Calu3 (cell line): ENCODE data around the gene C7orf33. TPM values are rescaled to one million over a fixed set of nuclear protein-coding genes. Genes with fewer than 3 reads are reported as not detected.

Source experiments
- BruUV-seq: library from RNA; stranded (reverse); fragments of 400-500 nt; replicated peaks from 2 replicates; lab custom pipeline; 2021; lab: Mats Ljungman, UMichigan
- CTCF ChIA-PET: fragments of 300-600 bp; sonication (Branson Sonifier 250); formaldehyde crosslinking; loops from one replicate; lab custom pipeline; 2022; ENCODE audit warnings: antibody characterized with exemption; lab: Charles Lee
- DNase-seq: peaks from one replicate; pipeline ENCODE4 v3.0.0; 2022
- H3K27ac Mint-ChIP-seq: one replicate; pipeline ENCODE4 v1.8.0; 2022; ENCODE audit warnings: mixed read lengths; ENCODE audit not compliant: unreplicated experiment
- H3K27me3 Mint-ChIP-seq: one replicate; pipeline ENCODE4 v1.8.0; 2022; ENCODE audit warnings: mixed read lengths; ENCODE audit not compliant: unreplicated experiment
- H3K36me3 Mint-ChIP-seq: one replicate; pipeline ENCODE4 v1.8.0; 2022; ENCODE audit warnings: mild to moderate bottlenecking, moderate library complexity, mixed read lengths; ENCODE audit not compliant: insufficient read depth, unreplicated experiment
- H3K4me1 Mint-ChIP-seq: one replicate; pipeline ENCODE4 v1.8.0; 2022; ENCODE audit warnings: mild to moderate bottlenecking, low read depth, mixed read lengths; ENCODE audit not compliant: unreplicated experiment
- H3K4me3 Mint-ChIP-seq: one replicate; pipeline ENCODE4 v1.8.0; 2022; ENCODE audit warnings: mild to moderate bottlenecking, low read depth, moderate library complexity, mixed read lengths; ENCODE audit not compliant: unreplicated experiment
- H3K9me3 Mint-ChIP-seq: one replicate; pipeline ENCODE4 v1.8.0; 2022; ENCODE audit warnings: low read depth, mixed read lengths; ENCODE audit not compliant: unreplicated experiment
- CTCF ChIP-seq: fragments of 200-600 bp; IDR thresholded peaks from one replicate; pipeline ENCODE4 v1.8.0; 2022; ENCODE audit warnings: antibody characterized with exemption; ENCODE audit not compliant: unreplicated experiment
- intact Hi-C: fragments of 100-400 bp; cut with micrococcal nuclease; formaldehyde crosslinking; loops from one replicate; pipeline ENCODE4 v1.10.0; 2022; ENCODE audit not compliant: unreplicated experiment
- total RNA-seq: library from RNA; stranded (reverse); gene quantifications from 2 replicates; pipeline ENCODE4 v1.2.3, GENCODE V29; 2022

The C7orf33 gene
- total RNA-seq, 1 experiment from 2014 or later, result not detected

GRCh38 chr7:148657929-148658328 is 67.4 kb downstream of the C7orf33 start:
- no peaks in the 10 kb centered on the region for H3K4me1 Mint-ChIP-seq
- intact Hi-C loops, result no loop called here
- no TSS peak for BruUV-seq
- CTCF ChIA-PET, result no interaction called here
- H3K36me3 Mint-ChIP-seq, result no peaks in the 10 kb centered on the region
- no peak for DNase-seq
- no peak overlapping the region for H3K4me3 Mint-ChIP-seq
- H3K27ac Mint-ChIP-seq, result no peak overlapping the region
- no peak for TF ChIP-seq CTCF
- H3K27me3 Mint-ChIP-seq, result no peaks in the 10 kb centered on the region
- H3K9me3 Mint-ChIP-seq, result no peaks in the 10 kb centered on the region

GRCh38 chr7:148661471-148661870 is 70.9 kb downstream of the C7orf33 start:
- TF ChIP-seq CTCF, result no peak
- CTCF ChIA-PET, result no interaction called here
- DNase-seq, result no peak
- no peaks in the 10 kb centered on the region for H3K36me3 Mint-ChIP-seq
- intact Hi-C loops, result no loop called here
- no peaks in the 10 kb centered on the region for H3K4me1 Mint-ChIP-seq
- peaks cover 5% of the 10 kb centered on the region for H3K27me3 Mint-ChIP-seq
- BruUV-seq, result no TSS peak
- H3K9me3 Mint-ChIP-seq, result no peaks in the 10 kb centered on the region
- H3K27ac Mint-ChIP-seq, result no peak overlapping the region
- H3K4me3 Mint-ChIP-seq, result no peak overlapping the region

GRCh38 chr7:148662646-148663045 is 72.1 kb downstream of the C7orf33 start:
- H3K4me1 Mint-ChIP-seq, result no peaks in the 10 kb centered on the region
- CTCF ChIA-PET, result interaction anchor here (0.6 kb wide), 1 partner anchor 14 kb away, joined by 3 read pairs; no protein-coding TSS in a partner anchor
- no peaks in the 10 kb centered on the region for H3K9me3 Mint-ChIP-seq
- no peak overlapping the region for H3K4me3 Mint-ChIP-seq
- DNase-seq, result no peak
- H3K27me3 Mint-ChIP-seq, result peaks cover 14% of the 10 kb centered on the region
- H3K27ac Mint-ChIP-seq, result no peak overlapping the region
- no peaks in the 10 kb centered on the region for H3K36me3 Mint-ChIP-seq
- intact Hi-C loops, result no loop called here
- BruUV-seq, result no TSS peak
- TF ChIP-seq CTCF, result no peak

GRCh38 chr7:148664324-148664723 is 73.8 kb downstream of the C7orf33 start:
- CTCF ChIA-PET, result no interaction called here
- Mint-ChIP-seq H3K9me3 (no peaks in the 10 kb centered on the region), H3K4me1 (no peaks in the 10 kb centered on the region), H3K27ac (no peak overlapping the region), H3K27me3 (peaks cover 14% of the 10 kb centered on the region), H3K4me3 (no peak overlapping the region), H3K36me3 (no peaks in the 10 kb centered on the region)
- intact Hi-C loops, result no loop called here
- no peak for TF ChIP-seq CTCF
- DNase-seq, result no peak
- no TSS peak for BruUV-seq
